ENCODE results near the gene C16orf54.
"Not testable (repeated sequence)": the region's sequence is repeated elsewhere in the genome, so short reads cannot be mapped to it uniquely, and the experiment has no call there.

Gene C16orf54

GRCh38 chr16:29739927-29740629 is 5.7 kb downstream of the C16orf54 start:
- DNase-seq (ENCODE audit: low spot score): not testable (repeated sequence)

- no peak for DNase-seq (ENCODE audit: low spot score)
These were observed 7.3 kb downstream of the C16orf54 start for GRCh38 chr16:29738514-29738913.

- no peak for DNase-seq (ENCODE audit: low spot score)
These were observed 8.1 kb downstream of the C16orf54 start for GRCh38 chr16:29737713-29738112.

- DNase-seq (ENCODE audit: low spot score): no peak
These were observed 9.0 kb downstream of the C16orf54 start for GRCh38 chr16:29736764-29737163.

- no peak for DNase-seq (ENCODE audit: low spot score)
These were observed 9.7 kb downstream of the C16orf54 start for GRCh38 chr16:29736112-29736511.

- peak; percentile 26 for DNase-seq (ENCODE audit: low spot score)
These were observed 11.0 kb downstream of the C16orf54 start for GRCh38 chr16:29734786-29735185.

- DNase-seq (ENCODE audit: low spot score): not testable (repeated sequence)
These were observed 13.8 kb downstream of the C16orf54 start for GRCh38 chr16:29731768-29732601.

- no peak for DNase-seq (ENCODE audit: low spot score)
These were observed 15.1 kb downstream of the C16orf54 start for GRCh38 chr16:29730649-29731048.

- DNase-seq (ENCODE audit: low spot score): peak; percentile 58
These were observed 16.7 kb downstream of the C16orf54 start for GRCh38 chr16:29729116-29729521.

GRCh38 chr16:29727452-29727851 is 18.3 kb downstream of the C16orf54 start:
- no peak for DNase-seq (ENCODE audit: low spot score)

GRCh38 chr16:29726845-29727377 is 18.9 kb downstream of the C16orf54 start:
- no peak for DNase-seq (ENCODE audit: low spot score)

- peak; percentile 73 for DNase-seq (ENCODE audit: low spot score)
These were observed 24.5 kb downstream of the C16orf54 start for GRCh38 chr16:29721167-29721879.

- DNase-seq (ENCODE audit: low spot score): no peak
These were observed 25.1 kb downstream of the C16orf54 start for GRCh38 chr16:29720703-29721102.

- no peak for DNase-seq (ENCODE audit: low spot score)
These were observed 26.7 kb downstream of the C16orf54 start for GRCh38 chr16:29719063-29719462.

GRCh38 chr16:29717113-29717512 is 28.7 kb downstream of the C16orf54 start:
- DNase-seq (ENCODE audit: low spot score): no peak

- DNase-seq (ENCODE audit: low spot score): no peak
These were observed 30.8 kb downstream of the C16orf54 start for GRCh38 chr16:29714972-29715371.

- no peak for DNase-seq (ENCODE audit: low spot score)
These were observed 31.4 kb downstream of the C16orf54 start for GRCh38 chr16:29714396-29714795.

GRCh38 chr16:29712809-29713208 is 33.0 kb downstream of the C16orf54 start:
- DNase-seq (ENCODE audit: low spot score): no peak

GRCh38 chr16:29710227-29711219 is 35.3 kb downstream of the C16orf54 start:
- peak; percentile 79 for DNase-seq (ENCODE audit: low spot score)

- DNase-seq (ENCODE audit: low spot score): not testable (repeated sequence)
These were observed 36.1 kb downstream of the C16orf54 start for GRCh38 chr16:29709657-29710056.
